Skeletal muscle cell (primary cell): ENCODE measurements around the gene MGAT4B.

Experiments
- DNase-seq: peaks from one replicate; pipeline ENCODE4 v3.0.0-alpha.2; 2010; ENCODE audit warnings: low read depth
- H3K4me3 ChIP-seq: 2 replicates; pipeline ENCODE4 v1.5.1; 2011; ENCODE audit warnings: low read depth, mild to moderate bottlenecking, control low read depth, low read length, moderate library complexity

The MGAT4B gene

GRCh38 chr5:179762079-179762780 lies 44.4 kb downstream of the MGAT4B start:
- no peak for DNase-seq
- H3K4me3 ChIP-seq, result no peak overlapping the region

DNA sequence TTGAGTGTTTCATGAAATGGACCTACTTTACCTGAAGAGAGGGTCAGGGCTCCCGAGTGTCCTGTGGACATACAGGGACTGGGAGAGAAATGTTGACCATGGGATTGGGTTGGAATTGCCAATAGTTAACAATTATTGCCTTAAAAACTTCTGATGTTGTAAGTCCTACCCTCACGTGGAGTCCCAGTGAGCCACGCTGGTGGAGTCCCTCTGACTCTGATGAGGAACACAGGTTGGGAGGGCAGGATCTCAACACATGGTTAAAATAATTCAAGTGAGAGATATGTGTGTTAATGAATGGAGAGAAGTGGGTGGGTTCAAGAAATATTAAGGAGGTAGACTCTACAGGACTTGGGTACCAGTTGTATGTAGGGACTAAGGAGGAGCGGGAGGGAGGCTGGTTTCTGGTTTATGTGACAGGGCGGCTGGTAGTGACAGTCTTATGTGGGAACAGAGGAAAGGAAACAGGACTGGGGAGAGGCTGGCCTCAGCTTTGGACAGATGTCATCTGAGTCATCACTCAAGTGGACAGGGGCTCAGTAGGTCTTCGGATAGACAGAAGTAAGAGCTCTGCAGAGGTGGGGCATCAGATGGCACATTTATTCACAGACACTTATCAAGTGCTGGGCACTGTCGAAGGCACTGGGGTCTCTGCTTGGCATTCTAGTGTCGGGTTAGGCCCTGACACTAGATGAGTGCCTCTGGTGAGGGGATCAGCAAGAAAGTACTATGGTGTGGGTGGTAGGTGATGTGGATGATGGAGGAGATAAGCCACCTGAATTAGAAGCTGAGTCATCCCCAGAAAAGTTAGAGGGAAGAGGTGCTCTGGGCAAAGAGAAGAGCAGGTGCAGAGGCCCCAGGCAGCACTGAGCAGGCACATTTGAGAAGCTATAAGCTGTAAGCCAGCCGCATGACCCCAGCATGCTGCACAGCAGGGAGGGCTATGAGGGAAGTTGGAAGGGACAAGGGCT lies 46.8 kb downstream of the MGAT4B start:
- no peak overlapping the region for H3K4me3 ChIP-seq
- no peak for DNase-seq

GRCh38 chr5:179758955-179759354 lies 47.7 kb downstream of the MGAT4B start:
- DNase-seq, result no peak
- H3K4me3 ChIP-seq, result no peak overlapping the region

DNA sequence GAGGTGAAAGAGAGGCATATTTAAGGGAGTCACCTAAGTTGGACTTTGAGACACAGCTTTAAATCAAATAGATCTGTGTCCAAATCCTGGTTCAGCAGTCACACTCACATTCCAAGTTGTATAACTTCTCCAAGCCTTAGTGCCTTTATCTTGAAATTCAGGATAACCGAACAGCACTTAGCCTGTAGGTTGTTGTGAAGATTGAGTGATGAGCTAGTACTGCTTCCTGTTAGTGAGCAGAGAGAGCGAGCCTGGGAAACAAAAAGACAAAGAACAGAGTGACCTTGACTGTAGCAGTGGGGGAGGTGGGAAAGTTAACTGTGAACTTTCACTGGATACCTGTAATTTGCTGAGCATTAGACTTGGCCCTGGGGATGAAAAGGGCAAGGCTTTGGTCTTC lies 51.6 kb downstream of the MGAT4B start:
- DNase-seq, result no peak
- no peak overlapping the region for H3K4me3 ChIP-seq

GRCh38 chr5:179753971-179754370 lies 52.7 kb downstream of the MGAT4B start:
- H3K4me3 ChIP-seq, result no peak overlapping the region
- no peak for DNase-seq

- no peak for DNase-seq
- H3K4me3 ChIP-seq, result no peak overlapping the region
Observed at GRCh38 chr5:179749857-179750508, 56.7 kb downstream of the MGAT4B start.

- H3K4me3 ChIP-seq, result no peak overlapping the region
- DNase-seq, result no peak
Observed at GRCh38 chr5:179747811-179748210, 58.9 kb downstream of the MGAT4B start.
